ENCODE results near the gene THRAP3.
"Not testable (repeated sequence)": the region's sequence is repeated elsewhere in the genome, so short reads cannot be mapped to it uniquely, and the experiment has no call there.

The THRAP3 gene

GRCh38 chr1:36223996-36224536 is at the start of gene THRAP3:
Gene THRAP3, plus strand, starts transcription at chr1:36224443. Its CDS starts 58,121 bp downstream, at chr1:36282564.
- peak; percentile 96 to 99 (median 97) for DNase-seq

GRCh38 chr1:36174713-36175112 is 49.5 kb upstream of the THRAP3 start:
- no peak for DNase-seq

GRCh38 chr1:36175137-36176095 is 48.8 kb upstream of the THRAP3 start:
- no peak for DNase-seq

GRCh38 chr1:36176106-36176949 is 47.9 kb upstream of the THRAP3 start:
- DNase-seq, result no peak

GRCh38 chr1:36177589-36178431 is 46.4 kb upstream of the THRAP3 start:
- no peak for DNase-seq

- DNase-seq, result no peak
Observed at GRCh38 chr1:36178471-36179219, 45.6 kb upstream of the THRAP3 start.

- no peak for DNase-seq
Observed at GRCh38 chr1:36179220-36179600, 45.0 kb upstream of the THRAP3 start.

GRCh38 chr1:36182734-36183133 is 41.5 kb upstream of the THRAP3 start:
- no peak for DNase-seq

GRCh38 chr1:36183309-36183856 is 40.9 kb upstream of the THRAP3 start:
- DNase-seq, result no peak

GRCh38 chr1:36187800-36188593 is 36.2 kb upstream of the THRAP3 start:
- DNase-seq, result peak; percentile 27 to 66 (median 46)

- not testable (repeated sequence) for DNase-seq
Observed at GRCh38 chr1:36196805-36197204, 27.4 kb upstream of the THRAP3 start.

- no peak for DNase-seq
Observed at GRCh38 chr1:36198641-36199040, 25.6 kb upstream of the THRAP3 start.

GRCh38 chr1:36199934-36200741 is 24.1 kb upstream of the THRAP3 start:
- DNase-seq, result no peak

- no peak for DNase-seq
Observed at GRCh38 chr1:36203027-36203553, 21.2 kb upstream of the THRAP3 start.

GRCh38 chr1:36203554-36204346 is 20.5 kb upstream of the THRAP3 start:
- no peak for DNase-seq

- DNase-seq, result no peak
Observed at GRCh38 chr1:36204347-36204909, 19.8 kb upstream of the THRAP3 start.

- no peak for DNase-seq
Observed at GRCh38 chr1:36206323-36206858, 17.9 kb upstream of the THRAP3 start.

GRCh38 chr1:36207339-36207738 is 16.9 kb upstream of the THRAP3 start:
- no peak for DNase-seq

All from activated naive CD4-positive, alpha-beta T cell (primary cell).